ENCODE data around the gene MAF.

DNA sequence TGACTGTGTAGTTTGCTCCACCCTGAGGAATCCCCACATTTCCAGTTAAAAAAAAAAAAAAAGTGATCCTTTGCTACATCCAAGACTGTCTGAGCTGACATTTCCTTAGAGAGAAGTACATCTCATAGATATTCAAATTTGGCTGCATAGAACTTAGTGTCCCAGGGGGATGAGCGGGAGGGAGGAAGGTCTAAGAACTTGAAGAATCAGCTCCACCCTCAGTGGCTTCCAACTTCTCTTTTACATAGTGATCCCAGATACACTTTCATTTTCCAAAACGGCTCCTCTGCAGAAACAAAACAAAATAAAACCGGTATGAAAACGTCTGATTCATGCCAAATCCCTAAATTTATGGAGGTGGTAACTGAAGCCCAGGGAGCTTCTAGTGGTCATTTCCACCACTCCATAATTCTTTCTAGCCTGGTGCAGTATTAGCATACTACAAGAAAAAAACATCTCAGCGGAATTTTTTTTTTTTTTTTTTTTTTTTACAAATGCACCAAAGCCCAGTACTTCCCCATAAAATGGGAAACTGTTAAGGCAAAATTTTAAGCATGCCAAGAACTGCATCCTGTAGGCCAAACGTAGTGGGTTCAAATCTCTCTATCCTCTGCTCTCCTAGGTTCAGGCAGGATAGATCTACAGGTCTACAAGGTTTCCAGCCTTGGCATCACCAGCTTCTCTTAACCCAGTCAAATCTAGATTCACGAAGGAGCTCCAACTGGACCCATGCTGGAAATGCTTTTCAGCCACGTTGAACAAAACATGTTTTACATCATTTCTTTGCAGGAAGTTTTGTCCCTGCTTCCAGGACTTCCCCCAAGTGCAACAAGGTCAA, 29.3 kb downstream of the MAF start:
- TF ChIP-seq POLR2A (IDR thresholded peaks at IDR 0.05; ENCODE audit: low read depth, low read length) (no peak), TAF1 (IDR thresholded peaks at IDR 0.05; ENCODE audit: borderline replicate concordance, low read depth, low read length) (no peak), POLR2AphosphoS5 (IDR thresholded peaks at IDR 0.05; ENCODE audit: low read depth, low read length) (no peak)

All from GM12892 (cell line).